IPS-15b (cell line): ENCODE data around the gene TGM5.
"Not testable (repeated sequence)": the region's sequence is repeated elsewhere in the genome, so short reads cannot be mapped to it uniquely, and the experiment has no call there.

Experiments used
- H3K27me3 ChIP-seq: one replicate; pipeline ENCODE4 v1.6.1; 2013; ENCODE audit warnings: low read length; ENCODE audit not compliant: control insufficient read depth, insufficient read depth
- H3K36me3 ChIP-seq: one replicate; pipeline ENCODE4 v1.6.1; 2013; ENCODE audit warnings: low read length; ENCODE audit not compliant: control insufficient read depth, insufficient read depth
- H3K4me1 ChIP-seq: one replicate; pipeline ENCODE4 v1.6.1; 2013; ENCODE audit warnings: mild to moderate bottlenecking, low read length; ENCODE audit not compliant: control insufficient read depth, insufficient read depth
- H3K4me3 ChIP-seq: one replicate; pipeline ENCODE4 v1.5.1; 2013; ENCODE audit warnings: low read depth, low read length
- H3K9ac ChIP-seq: one replicate; pipeline ENCODE4 v1.6.1; 2013; ENCODE audit warnings: low read depth, mild to moderate bottlenecking, low read length
- H3K9me3 ChIP-seq: one replicate; pipeline ENCODE4 v1.6.1; 2013; ENCODE audit warnings: mild to moderate bottlenecking, low read length; ENCODE audit not compliant: control insufficient read depth, insufficient read depth

Gene TGM5

GRCh38 chr15:43241100-43241499, 25.6 kb downstream of the TGM5 start:
- Histone ChIP-seq H3K27me3 (no peaks in the 10 kb centered on the region), H3K4me3 (no peak overlapping the region), H3K9ac (no peak overlapping the region), H3K4me1 (no peaks in the 10 kb centered on the region), H3K36me3 (no peaks in the 10 kb centered on the region), H3K9me3 (no peaks in the 10 kb centered on the region)

- Histone ChIP-seq H3K9ac (no peak overlapping the region), H3K9me3 (no peaks in the 10 kb centered on the region), H3K4me3 (no peak overlapping the region), H3K27me3 (no peaks in the 10 kb centered on the region), H3K36me3 (no peaks in the 10 kb centered on the region), H3K4me1 (no peaks in the 10 kb centered on the region)
Observed at GRCh38 chr15:43239732-43240491, 26.8 kb downstream of the TGM5 start.

GRCh38 chr15:43238671-43239131, 28.0 kb downstream of the TGM5 start:
- Histone ChIP-seq H3K9me3 (no peaks in the 10 kb centered on the region), H3K4me1 (no peaks in the 10 kb centered on the region), H3K27me3 (no peaks in the 10 kb centered on the region), H3K9ac (no peak overlapping the region), H3K36me3 (no peaks in the 10 kb centered on the region), H3K4me3 (no peak overlapping the region)

- H3K9me3 ChIP-seq, result no peaks in the 10 kb centered on the region
- no peak overlapping the region for H3K4me3 ChIP-seq
- H3K4me1 ChIP-seq, result no peaks in the 10 kb centered on the region
- no peak overlapping the region for H3K9ac ChIP-seq
- H3K27me3 ChIP-seq, result no peaks in the 10 kb centered on the region
- H3K36me3 ChIP-seq, result no peaks in the 10 kb centered on the region
Observed at GRCh38 chr15:43237842-43238470, 28.8 kb downstream of the TGM5 start.

- Histone ChIP-seq H3K9me3 (no peaks in the 10 kb centered on the region), H3K27me3 (no peaks in the 10 kb centered on the region), H3K4me3 (no peak overlapping the region), H3K36me3 (no peaks in the 10 kb centered on the region), H3K4me1 (no peaks in the 10 kb centered on the region), H3K9ac (no peak overlapping the region)
Observed at GRCh38 chr15:43235536-43235935, 31.2 kb downstream of the TGM5 start.

- H3K9ac ChIP-seq, result no peak overlapping the region
- no peaks in the 10 kb centered on the region for H3K27me3 ChIP-seq
- H3K4me1 ChIP-seq, result no peaks in the 10 kb centered on the region
- no peaks in the 10 kb centered on the region for H3K9me3 ChIP-seq
- no peaks in the 10 kb centered on the region for H3K36me3 ChIP-seq
- no peak overlapping the region for H3K4me3 ChIP-seq
Observed at GRCh38 chr15:43232289-43232874, 34.3 kb downstream of the TGM5 start.

GRCh38 chr15:43230640-43231115, 36.0 kb downstream of the TGM5 start:
- no peak overlapping the region for H3K4me3 ChIP-seq
- no peaks in the 10 kb centered on the region for H3K27me3 ChIP-seq
- H3K9me3 ChIP-seq, result no peaks in the 10 kb centered on the region
- no peak overlapping the region for H3K9ac ChIP-seq
- H3K36me3 ChIP-seq, result no peaks in the 10 kb centered on the region
- H3K4me1 ChIP-seq, result no peaks in the 10 kb centered on the region

- Histone ChIP-seq H3K4me3 (no peak overlapping the region), H3K27me3 (no peaks in the 10 kb centered on the region), H3K36me3 (no peaks in the 10 kb centered on the region), H3K4me1 (no peaks in the 10 kb centered on the region), H3K9ac (no peak overlapping the region), H3K9me3 (no peaks in the 10 kb centered on the region)
Observed at GRCh38 chr15:43229977-43230376, 36.8 kb downstream of the TGM5 start.

- no peaks in the 10 kb centered on the region for H3K27me3 ChIP-seq
- H3K4me3 ChIP-seq, result no peak overlapping the region
- H3K36me3 ChIP-seq, result no peaks in the 10 kb centered on the region
- no peak overlapping the region for H3K9ac ChIP-seq
- H3K4me1 ChIP-seq, result no peaks in the 10 kb centered on the region
- H3K9me3 ChIP-seq, result no peaks in the 10 kb centered on the region
Observed at GRCh38 chr15:43226436-43227305, 40.1 kb downstream of the TGM5 start.

GRCh38 chr15:43225950-43226255, 40.8 kb downstream of the TGM5 start:
- not testable (repeated sequence) for H3K36me3 ChIP-seq, H3K4me1 ChIP-seq, H3K9ac ChIP-seq, H3K4me3 ChIP-seq, H3K9me3 ChIP-seq, H3K27me3 ChIP-seq

GRCh38 chr15:43225201-43225949, 41.4 kb downstream of the TGM5 start:
- no peaks in the 10 kb centered on the region for H3K4me1 ChIP-seq

More at GRCh38 chr15:43225201-43225949, 41.4 kb downstream of the TGM5 start:
- no peak overlapping the region for H3K4me3 ChIP-seq
- no peaks in the 10 kb centered on the region for H3K36me3 ChIP-seq
- no peaks in the 10 kb centered on the region for H3K9me3 ChIP-seq
- no peaks in the 10 kb centered on the region for H3K27me3 ChIP-seq
- no peak overlapping the region for H3K9ac ChIP-seq
